NCI-H1694 (cell line): ENCODE data around the gene TSSK3.
A peak's percentile ranks its signal among the peaks of the same experiment; 100 is the strongest.

ENCODE experiments used
- DNase-seq: peaks from one replicate; lab custom pipeline; 2025; lab: John Stamatoyannopoulos, UW

The TSSK3 gene, protein sequence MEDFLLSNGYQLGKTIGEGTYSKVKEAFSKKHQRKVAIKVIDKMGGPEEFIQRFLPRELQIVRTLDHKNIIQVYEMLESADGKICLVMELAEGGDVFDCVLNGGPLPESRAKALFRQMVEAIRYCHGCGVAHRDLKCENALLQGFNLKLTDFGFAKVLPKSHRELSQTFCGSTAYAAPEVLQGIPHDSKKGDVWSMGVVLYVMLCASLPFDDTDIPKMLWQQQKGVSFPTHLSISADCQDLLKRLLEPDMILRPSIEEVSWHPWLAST

DNA sequence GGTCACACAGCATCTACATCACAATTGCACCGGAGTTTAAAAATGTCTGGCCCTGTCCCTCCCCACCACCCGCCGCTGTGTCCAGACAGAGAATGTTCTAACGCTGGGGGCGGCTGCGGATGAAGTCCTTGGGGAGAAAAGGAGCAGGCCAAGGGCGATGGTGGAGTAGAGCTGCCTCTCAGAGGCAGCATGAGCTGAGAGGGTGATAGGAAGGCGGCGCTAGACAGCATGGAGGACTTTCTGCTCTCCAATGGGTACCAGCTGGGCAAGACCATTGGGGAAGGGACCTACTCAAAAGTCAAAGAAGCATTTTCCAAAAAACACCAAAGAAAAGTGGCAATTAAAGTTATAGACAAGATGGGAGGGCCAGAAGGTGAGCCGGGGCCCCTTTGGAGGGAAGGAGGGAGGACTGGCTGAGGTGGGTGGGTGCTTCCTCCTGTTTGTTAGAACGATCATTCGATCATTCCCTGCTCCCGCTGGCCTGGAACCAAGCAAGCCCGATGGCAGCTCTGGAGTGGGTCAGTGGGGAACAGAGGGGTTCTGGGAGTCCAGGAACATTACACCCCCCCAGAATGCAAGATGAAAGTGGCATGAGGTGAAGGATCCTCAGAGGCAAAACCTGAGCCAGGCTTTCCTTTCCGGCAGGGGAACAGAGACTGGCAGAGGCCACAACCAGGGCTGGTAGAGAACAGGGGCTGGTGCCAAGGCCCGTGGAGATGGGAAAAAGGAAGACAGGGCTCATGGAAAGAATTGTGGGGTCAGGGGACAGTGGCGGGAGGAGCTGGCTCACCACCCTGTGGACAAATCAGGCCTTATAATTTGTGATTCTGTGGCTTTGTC, at the start of gene TSSK3, which contains the start of gene FAM229A:
TSSK3 (plus strand) TSS at position 66 of the 840 bp plus-strand sequence; CDS start at position 229, 163 bp downstream.
FAM229A (minus strand) TSS at position 12 of the 840 bp plus-strand sequence. CDS start 394 bp downstream, outside the sequence.
- no peak for DNase-seq

GRCh38 chr1:32316903-32317277, 45.4 kb upstream of the TSSK3 start:
- no peak for DNase-seq

DNA sequence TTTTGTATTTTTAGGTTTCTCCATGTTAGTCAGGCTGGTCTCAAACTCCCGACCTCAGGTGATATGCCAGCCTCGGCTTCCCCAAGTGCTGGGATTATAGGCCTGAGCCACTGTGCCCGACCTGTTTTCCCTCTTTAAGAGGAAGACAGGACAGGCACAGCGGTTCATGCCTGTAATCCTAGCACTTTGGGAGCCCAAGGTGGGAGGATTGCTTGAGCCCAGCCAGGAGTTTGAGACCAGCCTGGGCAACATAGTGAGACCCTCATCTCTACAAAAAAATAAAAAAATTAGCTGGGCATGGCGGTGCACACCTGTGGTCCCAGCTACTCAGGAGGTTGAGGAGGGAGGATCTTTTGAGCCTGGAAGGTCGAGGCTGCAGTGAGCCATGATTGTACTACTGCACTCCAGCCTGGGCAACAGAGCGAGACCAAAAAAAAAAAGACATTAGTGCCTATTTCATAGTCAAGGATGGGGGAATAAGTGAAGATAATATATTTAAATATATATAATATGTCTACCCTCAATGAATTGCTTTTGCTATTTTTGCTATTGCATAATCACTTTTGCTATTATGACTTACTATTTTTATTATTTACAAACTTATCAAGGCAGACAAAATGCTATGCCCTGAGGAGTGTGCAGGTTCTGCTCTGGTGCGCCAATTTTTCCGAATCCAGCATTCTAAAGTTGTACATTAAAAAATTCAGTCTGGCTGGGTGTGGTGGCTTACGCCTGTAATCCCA, 44.0 kb upstream of the TSSK3 start:
- no peak for DNase-seq

DNA sequence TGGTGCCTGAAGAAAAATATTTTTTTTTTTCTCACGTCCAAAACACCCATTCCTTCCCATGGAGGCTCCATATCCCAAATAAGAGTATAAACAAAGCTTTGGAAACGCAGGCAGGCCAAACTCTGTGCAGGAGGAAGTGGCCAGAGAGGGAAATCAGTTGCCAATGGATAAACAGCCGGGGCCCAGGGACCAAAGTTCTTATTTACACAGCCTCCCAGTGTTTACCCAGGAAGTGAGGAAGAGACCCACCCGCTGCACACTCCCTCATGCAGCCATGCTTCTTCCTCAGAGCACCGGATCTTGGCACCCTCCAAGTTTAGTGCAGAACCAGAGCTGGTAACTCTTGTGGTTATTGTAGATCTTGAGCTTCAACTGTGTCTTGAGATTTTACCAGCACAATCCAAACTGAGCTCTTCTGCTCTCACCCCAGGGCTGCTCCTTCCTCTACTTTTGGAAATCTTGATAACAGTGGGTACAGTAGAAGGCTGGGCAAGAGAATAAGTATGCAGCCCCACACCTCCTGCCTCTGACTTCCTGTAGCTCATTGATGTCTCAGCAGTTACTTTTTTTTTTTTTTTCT, 40.5 kb upstream of the TSSK3 start:
- DNase-seq: no peak

DNA sequence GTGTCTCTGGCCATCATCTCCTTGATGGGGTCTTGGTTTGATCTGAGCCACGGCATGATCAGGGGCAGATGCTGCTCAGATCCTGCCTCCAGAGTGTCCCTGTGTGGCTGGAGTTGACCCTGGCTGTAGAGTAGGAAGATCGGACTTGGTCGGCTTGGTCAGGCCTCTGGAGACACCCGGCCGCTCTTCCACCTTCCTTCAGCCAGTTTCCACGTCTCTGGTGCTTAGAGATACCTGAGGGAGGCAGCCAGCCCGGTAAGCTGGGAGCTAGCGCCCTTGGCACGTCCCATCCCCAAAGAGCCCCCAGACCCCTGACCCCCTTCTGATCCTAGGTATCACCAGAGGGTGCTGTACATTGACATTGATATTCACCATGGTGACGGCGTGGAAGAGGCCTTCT, 35.1 kb upstream of the TSSK3 start:
- DNase-seq: no peak

- DNase-seq: no peak
Measured at GRCh38 chr1:32329931-32330466, 32.3 kb upstream of the TSSK3 start.

DNA sequence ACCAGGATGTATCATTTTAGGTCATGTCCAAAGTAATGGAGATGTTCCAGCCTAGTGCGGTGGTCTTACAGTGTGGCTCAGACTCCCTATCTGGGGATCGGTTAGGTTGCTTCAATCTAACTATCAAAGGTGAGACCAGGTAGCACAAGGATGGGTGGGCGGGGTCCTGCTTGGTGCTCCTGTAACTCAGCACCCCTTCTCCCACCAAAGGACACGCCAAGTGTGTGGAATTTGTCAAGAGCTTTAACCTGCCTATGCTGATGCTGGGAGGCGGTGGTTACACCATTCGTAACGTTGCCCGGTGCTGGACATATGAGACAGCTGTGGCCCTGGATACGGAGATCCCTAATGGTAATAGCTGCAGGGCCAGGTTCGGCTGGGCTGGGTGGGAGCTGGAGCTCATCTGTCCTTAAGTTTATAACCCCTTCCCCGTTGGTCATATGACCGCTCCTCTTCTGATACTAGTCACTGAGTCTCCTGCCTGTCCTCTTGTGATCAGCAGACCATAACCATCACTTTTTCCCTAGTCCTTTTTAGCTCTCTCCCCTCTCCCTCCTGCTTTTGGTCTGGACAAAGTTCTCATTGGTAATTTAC, 31.7 kb upstream of the TSSK3 start:
- DNase-seq: no peak

GRCh38 chr1:32331549-32331948, 30.8 kb upstream of the TSSK3 start:
- no peak for DNase-seq

DNA sequence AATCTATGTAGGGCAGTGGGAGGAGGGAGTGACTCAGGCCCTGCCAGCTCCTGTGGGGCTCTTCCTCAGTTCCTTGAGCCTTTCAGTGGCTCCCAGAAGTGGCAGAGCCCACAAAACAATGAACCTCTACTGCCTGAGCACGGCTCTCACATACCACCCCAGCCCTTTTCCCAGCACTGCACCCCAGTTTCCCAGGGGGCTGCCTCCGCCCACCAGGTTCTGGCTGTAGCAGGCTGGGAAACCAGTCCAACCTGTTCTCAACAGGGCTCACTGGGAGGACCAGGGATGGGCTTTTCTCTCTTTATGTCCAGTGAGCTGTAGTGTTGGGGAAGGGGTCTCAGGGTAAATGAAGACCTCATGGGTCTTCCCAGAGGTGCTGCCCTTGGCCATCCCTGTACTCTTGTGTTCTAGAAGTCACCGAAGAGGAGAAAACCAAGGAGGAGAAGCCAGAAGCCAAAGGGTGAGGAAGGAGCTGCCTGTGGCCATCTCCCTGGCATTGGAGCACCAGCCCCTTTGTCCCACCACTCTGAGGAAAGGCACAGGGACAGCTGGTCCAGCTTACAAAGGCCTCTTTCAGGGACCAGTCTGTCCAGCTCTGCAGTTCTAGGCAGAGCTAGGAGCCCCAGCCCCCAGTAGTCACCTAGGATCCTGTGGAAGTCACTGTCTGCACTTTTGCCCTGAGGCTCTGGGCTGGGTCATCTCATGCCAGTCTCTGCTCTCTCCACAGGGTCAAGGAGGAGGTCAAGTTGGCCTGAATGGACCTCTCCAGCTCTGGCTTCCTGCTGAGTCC, 29.9 kb upstream of the TSSK3 start:
- DNase-seq: no peak

GRCh38 chr1:32333251-32333963, 28.9 kb upstream of the TSSK3 start:
- DNase-seq: no peak

DNA sequence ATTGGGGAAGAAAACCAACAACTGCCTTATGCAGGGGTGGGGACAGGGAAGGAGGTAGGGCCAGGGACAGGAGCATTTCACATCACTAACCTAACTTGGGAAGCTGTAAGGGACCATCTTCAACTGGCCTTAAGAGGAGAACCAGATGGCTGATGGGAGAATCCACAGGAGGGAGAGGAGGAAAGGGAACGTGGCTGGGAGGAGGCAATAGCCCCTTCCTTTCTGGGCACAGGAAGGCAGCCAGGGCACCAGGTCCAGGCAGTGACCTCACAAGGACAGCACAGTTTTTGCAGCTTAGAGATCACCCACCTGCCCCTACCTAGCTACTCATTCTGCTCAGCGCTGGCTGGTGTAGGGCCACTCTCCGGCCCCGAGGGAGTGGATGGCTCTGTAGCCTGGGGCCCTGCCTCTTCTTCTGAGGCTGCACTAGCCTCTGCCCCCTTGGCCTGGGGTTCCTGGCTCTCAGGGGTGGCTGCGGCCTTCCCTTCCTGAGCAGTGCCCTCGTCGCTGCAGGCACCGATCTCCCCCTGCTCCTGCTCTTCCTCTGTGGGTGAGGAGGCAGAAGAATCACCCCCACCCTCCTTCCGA, 28.0 kb upstream of the TSSK3 start:
- DNase-seq: no peak

- no peak for DNase-seq
Measured at GRCh38 chr1:32334864-32335534, 27.3 kb upstream of the TSSK3 start.

GRCh38 chr1:32335535-32335789, 26.9 kb upstream of the TSSK3 start:
- DNase-seq: no peak

- peak; percentile 35 for DNase-seq
Measured at GRCh38 chr1:32335790-32336590, 26.3 kb upstream of the TSSK3 start, which contains the start of gene MARCKSL1. MARCKSL1 (minus strand) TSS chr1:32336233; CDS start chr1:32336033, 200 bp downstream.

DNA sequence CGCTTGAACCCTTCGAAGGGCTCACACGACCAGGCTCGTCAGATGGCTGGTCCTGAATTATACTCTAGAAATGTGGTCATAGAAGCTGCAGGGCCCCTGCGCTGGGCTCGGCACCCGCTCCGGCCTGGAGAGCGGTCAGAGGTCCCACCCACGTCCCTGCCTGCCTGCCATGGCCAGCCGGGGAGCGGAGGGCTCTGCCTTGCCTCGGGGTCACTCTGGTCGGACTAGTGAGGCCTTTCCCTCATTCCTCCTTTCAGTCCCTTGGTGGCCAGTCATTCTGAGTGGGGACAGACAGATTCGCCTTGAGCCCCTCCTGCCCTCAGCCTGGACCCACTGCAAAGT, 25.8 kb upstream of the TSSK3 start:
- no peak for DNase-seq

GRCh38 chr1:32336963-32337675, 25.2 kb upstream of the TSSK3 start:
- DNase-seq: no peak

GRCh38 chr1:32337855-32338636, 24.3 kb upstream of the TSSK3 start:
- no peak for DNase-seq
